Adrenal gland (tissue), 5 donors: Measurements from ENCODE around the gene TIFAB.

Source experiments
- POLR2A ChIP-seq, 2 donors: fragments of 450-650 bp; IDR thresholded peaks; one replicate each; pipeline ENCODE4 v1.6.1; 2017; ENCODE audit warnings: antibody characterized with exemption in 2 of 2, mild to moderate bottlenecking in 2 of 2, moderate library complexity in 1 of 2
- TF ChIP-seq, protein P1 (sequence below), 6 experiments: fragments of 450-650 bp in 4 of 6; fragments of 200-600 bp in 2 of 6; sonication (generic) in 1 of 6; IDR thresholded peaks; 1 replicate in 5 of 6; 2 replicates in 1 of 6; pipeline versions ENCODE4 v1.5.1 to v1.8.0; 2016 to 2021; ENCODE audit warnings: antibody characterized with exemption in 6 of 6, mild to moderate bottlenecking in 2 of 6, moderate library complexity in 1 of 6
- donor health status: DM: no; HTN: no; CAD: no.

DNA sequence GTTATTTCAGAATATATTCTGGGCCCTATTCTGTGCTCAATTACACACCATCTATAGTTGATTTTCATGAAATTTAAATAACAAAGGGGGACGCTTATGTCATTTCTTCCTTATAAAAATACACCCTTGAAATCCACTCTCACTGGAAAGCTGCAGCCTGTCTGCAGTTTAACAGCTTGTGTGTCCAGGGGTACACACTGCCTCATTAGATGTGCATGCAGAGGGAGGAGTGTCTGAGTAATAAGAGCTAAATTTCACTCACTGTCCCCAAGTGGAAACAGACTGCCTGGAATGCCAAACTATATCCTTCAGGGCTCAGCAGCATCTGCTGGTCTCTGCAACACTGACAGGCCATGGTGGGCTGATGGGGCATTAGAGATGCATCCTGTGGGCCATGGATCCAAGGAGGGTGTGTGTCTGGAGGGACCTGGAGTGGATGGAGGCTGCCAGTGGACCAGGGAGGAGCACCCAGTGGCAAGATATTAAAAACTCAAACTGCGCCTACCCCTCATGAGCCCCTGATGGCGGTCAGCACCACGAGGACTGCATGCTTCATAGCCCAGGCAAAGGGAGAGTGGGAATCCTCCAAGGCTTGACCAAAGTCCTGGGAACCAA is 15.8 kb upstream of the TIFAB start:
- TF ChIP-seq POLR2A (IDR thresholded peaks at IDR 0.05): no peak
- TF ChIP-seq, protein P1, sequence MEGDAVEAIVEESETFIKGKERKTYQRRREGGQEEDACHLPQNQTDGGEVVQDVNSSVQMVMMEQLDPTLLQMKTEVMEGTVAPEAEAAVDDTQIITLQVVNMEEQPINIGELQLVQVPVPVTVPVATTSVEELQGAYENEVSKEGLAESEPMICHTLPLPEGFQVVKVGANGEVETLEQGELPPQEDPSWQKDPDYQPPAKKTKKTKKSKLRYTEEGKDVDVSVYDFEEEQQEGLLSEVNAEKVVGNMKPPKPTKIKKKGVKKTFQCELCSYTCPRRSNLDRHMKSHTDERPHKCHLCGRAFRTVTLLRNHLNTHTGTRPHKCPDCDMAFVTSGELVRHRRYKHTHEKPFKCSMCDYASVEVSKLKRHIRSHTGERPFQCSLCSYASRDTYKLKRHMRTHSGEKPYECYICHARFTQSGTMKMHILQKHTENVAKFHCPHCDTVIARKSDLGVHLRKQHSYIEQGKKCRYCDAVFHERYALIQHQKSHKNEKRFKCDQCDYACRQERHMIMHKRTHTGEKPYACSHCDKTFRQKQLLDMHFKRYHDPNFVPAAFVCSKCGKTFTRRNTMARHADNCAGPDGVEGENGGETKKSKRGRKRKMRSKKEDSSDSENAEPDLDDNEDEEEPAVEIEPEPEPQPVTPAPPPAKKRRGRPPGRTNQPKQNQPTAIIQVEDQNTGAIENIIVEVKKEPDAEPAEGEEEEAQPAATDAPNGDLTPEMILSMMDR (IDR thresholded peaks at IDR 0.05): no peak
